SK-N-SH treated with all-trans-retinoic acid at 6 μM for 48 hours (cell line): ENCODE results near the gene ANK3.

ENCODE experiments used
- ATAC-seq: fragments of 200-7000 bp; cut with Tn5 transposase; 3 replicates; pipeline ENCODE4 v1.9.1; 2020; ENCODE audit warnings: mild to moderate bottlenecking, moderate library complexity
- ARNTL ChIP-seq: fragments of 450-650 bp; formaldehyde crosslinking; IDR thresholded peaks from 2 replicates; pipeline ENCODE4 v1.5.0; 2020; ENCODE audit warnings: low read depth, mild to moderate bottlenecking, moderate library complexity, borderline replicate concordance
- BACH2 ChIP-seq: fragments of 250-450 bp; sonication (Bioruptor Pico); IDR thresholded peaks from 2 replicates; pipeline ENCODE4 v1.9.0; 2021; ENCODE audit warnings: mild to moderate bottlenecking, borderline replicate concordance
- CSDC2 ChIP-seq: fragments of 250-450 bp; sonication (Bioruptor Pico); IDR thresholded peaks from 2 replicates; pipeline ENCODE4 v1.5.0; 2020; ENCODE audit warnings: mild to moderate bottlenecking, moderate library complexity
- ESRRG ChIP-seq: fragments of 250-450 bp; sonication (Bioruptor Pico); IDR thresholded peaks from 2 replicates; pipeline ENCODE4 v1.6.1; 2021; ENCODE audit warnings: mild to moderate bottlenecking
- GLIS3 ChIP-seq: fragments of 250-450 bp; sonication (Bioruptor Pico); IDR thresholded peaks from 2 replicates; pipeline ENCODE4 v1.5.0; 2020; ENCODE audit warnings: mild to moderate bottlenecking, moderate library complexity
- ISL1 ChIP-seq: fragments of 250-450 bp; sonication (Bioruptor Pico); IDR thresholded peaks from 2 replicates; pipeline ENCODE4 v2.1.2; 2022; ENCODE audit warnings: mild to moderate bottlenecking, moderate library complexity
- OSR1 ChIP-seq: fragments of 250-450 bp; sonication (Bioruptor Pico); IDR thresholded peaks from 2 replicates; pipeline ENCODE4 v1.8.0; 2022; ENCODE audit warnings: moderate library complexity, mild to moderate bottlenecking, inconsistent platforms
- PPARA ChIP-seq: fragments of 250-450 bp; sonication (Bioruptor Pico); IDR thresholded peaks from 2 replicates; pipeline ENCODE4 v1.5.0; 2020; ENCODE audit warnings: mild to moderate bottlenecking, borderline replicate concordance
- RARB ChIP-seq: fragments of 250-450 bp; sonication (Bioruptor Pico); IDR thresholded peaks from 2 replicates; pipeline ENCODE4 v1.8.0; 2021; ENCODE audit warnings: mild to moderate bottlenecking, moderate library complexity
- TCF4 ChIP-seq: fragments of 250-450 bp; sonication (Bioruptor Pico); IDR thresholded peaks from 2 replicates; pipeline ENCODE4 v1.8.0; 2021; ENCODE audit warnings: mild to moderate bottlenecking, moderate library complexity, borderline replicate concordance
- TOX ChIP-seq: fragments of 250-450 bp; sonication (Bioruptor Pico); IDR thresholded peaks from 2 replicates; pipeline ENCODE4 v1.8.0; 2021; ENCODE audit warnings: mild to moderate bottlenecking, moderate library complexity, borderline replicate concordance
- ZC3H10 ChIP-seq: fragments of 250-450 bp; sonication (Bioruptor Pico); IDR thresholded peaks from 2 replicates; pipeline ENCODE4 v1.5.1; 2021; ENCODE audit warnings: mild to moderate bottlenecking, moderate library complexity
- ZFP3 ChIP-seq: fragments of 250-450 bp; sonication (Bioruptor Pico); IDR thresholded peaks from 2 replicates; pipeline ENCODE4 v1.5.0; 2020; ENCODE audit warnings: mild to moderate bottlenecking, moderate library complexity
- ZFP30 ChIP-seq: fragments of 450-650 bp; formaldehyde crosslinking; IDR thresholded peaks from 2 replicates; pipeline ENCODE4 v1.5.0; 2022; ENCODE audit warnings: mild to moderate bottlenecking, moderate library complexity
- ZNF565 ChIP-seq: fragments of 450-650 bp; formaldehyde crosslinking; conservative IDR thresholded peaks from 2 replicates; pipeline ENCODE4 v1.5.0; 2020; ENCODE audit warnings: low read depth, mild to moderate bottlenecking, moderate library complexity
- ZNF70 ChIP-seq: fragments of 450-650 bp; formaldehyde crosslinking; IDR thresholded peaks from 2 replicates; pipeline ENCODE4 v1.5.0; 2020; ENCODE audit warnings: mild to moderate bottlenecking, moderate library complexity
- ZNF8 ChIP-seq: fragments of 450-650 bp; formaldehyde crosslinking; IDR thresholded peaks from 2 replicates; pipeline ENCODE4 v1.5.0; 2020; ENCODE audit warnings: mild to moderate bottlenecking, moderate library complexity
- TF ChIP-seq, protein P1 (sequence below): fragments of 250-450 bp; sonication (Bioruptor Pico); IDR thresholded peaks from 2 replicates; pipeline ENCODE4 v1.8.0; 2021; ENCODE audit warnings: low read depth, mild to moderate bottlenecking, moderate library complexity, borderline replicate concordance
- TF ChIP-seq, protein P2 (sequence below): fragments of 250-450 bp; sonication (Bioruptor Pico); IDR thresholded peaks from 2 replicates; pipeline ENCODE4 v1.8.0; 2020; ENCODE audit warnings: mild to moderate bottlenecking, moderate library complexity, borderline replicate concordance
- TF ChIP-seq, protein P3 (sequence below): fragments of 250-450 bp; sonication (Bioruptor Pico); IDR thresholded peaks from 2 replicates; pipeline ENCODE4 v1.5.1; 2021; ENCODE audit warnings: mild to moderate bottlenecking, moderate library complexity
- TF ChIP-seq, protein P4 (sequence below): fragments of 250-450 bp; sonication (Bioruptor Pico); IDR thresholded peaks from 2 replicates; pipeline ENCODE4 v1.5.0; 2020; ENCODE audit warnings: mild to moderate bottlenecking, moderate library complexity

The ANK3 gene

DNA sequence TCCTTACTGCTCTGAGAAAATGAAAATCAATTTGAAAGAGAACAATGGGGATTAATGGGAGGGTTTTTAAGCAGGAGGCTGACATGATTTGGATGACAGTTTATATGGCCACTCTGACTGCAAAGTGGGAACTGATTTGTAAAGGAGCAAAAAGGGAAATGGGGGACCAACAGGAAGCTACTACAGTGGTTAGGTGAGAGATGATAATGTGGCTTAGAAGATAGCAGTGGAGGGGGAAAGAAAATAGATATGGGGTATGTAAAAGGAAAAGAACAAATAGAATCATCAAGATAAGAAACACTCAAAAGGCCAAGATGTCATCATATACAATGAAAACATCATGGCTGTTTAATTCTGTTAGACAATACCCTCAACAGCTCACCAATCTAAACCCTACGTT is 177.5 kb downstream of the ANK3 start:
- TF ChIP-seq OSR1 (CRISPR knock-in tag) (no peak), ZNF565 (CRISPR knock-in tag) (no peak), ARNTL (CRISPR knock-in tag) (no peak), RARB (no peak), ZC3H10 (no peak), ISL1 (no peak), ZFP30 (CRISPR knock-in tag) (no peak), CSDC2 (CRISPR knock-in tag) (no peak), TCF4 (CRISPR knock-in tag) (no peak), GLIS3 (CRISPR knock-in tag) (no peak), ZNF8 (CRISPR knock-in tag) (no peak)
- TF ChIP-seq, protein P1, sequence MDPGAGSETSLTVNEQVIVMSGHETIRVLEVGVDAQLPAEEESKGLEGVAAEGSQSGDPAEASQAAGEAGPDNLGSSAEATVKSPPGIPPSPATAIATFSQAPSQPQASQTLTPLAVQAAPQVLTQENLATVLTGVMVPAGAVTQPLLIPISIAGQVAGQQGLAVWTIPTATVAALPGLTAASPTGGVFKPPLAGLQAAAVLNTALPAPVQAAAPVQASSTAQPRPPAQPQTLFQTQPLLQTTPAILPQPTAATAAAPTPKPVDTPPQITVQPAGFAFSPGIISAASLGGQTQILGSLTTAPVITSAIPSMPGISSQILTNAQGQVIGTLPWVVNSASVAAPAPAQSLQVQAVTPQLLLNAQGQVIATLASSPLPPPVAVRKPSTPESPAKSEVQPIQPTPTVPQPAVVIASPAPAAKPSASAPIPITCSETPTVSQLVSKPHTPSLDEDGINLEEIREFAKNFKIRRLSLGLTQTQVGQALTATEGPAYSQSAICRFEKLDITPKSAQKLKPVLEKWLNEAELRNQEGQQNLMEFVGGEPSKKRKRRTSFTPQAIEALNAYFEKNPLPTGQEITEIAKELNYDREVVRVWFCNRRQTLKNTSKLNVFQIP (CRISPR knock-in tag), result no peak
- TF ChIP-seq, protein P2, sequence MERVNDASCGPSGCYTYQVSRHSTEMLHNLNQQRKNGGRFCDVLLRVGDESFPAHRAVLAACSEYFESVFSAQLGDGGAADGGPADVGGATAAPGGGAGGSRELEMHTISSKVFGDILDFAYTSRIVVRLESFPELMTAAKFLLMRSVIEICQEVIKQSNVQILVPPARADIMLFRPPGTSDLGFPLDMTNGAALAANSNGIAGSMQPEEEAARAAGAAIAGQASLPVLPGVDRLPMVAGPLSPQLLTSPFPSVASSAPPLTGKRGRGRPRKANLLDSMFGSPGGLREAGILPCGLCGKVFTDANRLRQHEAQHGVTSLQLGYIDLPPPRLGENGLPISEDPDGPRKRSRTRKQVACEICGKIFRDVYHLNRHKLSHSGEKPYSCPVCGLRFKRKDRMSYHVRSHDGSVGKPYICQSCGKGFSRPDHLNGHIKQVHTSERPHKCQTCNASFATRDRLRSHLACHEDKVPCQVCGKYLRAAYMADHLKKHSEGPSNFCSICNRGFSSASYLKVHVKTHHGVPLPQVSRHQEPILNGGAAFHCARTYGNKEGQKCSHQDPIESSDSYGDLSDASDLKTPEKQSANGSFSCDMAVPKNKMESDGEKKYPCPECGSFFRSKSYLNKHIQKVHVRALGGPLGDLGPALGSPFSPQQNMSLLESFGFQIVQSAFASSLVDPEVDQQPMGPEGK (CRISPR knock-in tag), result no peak
- TF ChIP-seq, protein P3, sequence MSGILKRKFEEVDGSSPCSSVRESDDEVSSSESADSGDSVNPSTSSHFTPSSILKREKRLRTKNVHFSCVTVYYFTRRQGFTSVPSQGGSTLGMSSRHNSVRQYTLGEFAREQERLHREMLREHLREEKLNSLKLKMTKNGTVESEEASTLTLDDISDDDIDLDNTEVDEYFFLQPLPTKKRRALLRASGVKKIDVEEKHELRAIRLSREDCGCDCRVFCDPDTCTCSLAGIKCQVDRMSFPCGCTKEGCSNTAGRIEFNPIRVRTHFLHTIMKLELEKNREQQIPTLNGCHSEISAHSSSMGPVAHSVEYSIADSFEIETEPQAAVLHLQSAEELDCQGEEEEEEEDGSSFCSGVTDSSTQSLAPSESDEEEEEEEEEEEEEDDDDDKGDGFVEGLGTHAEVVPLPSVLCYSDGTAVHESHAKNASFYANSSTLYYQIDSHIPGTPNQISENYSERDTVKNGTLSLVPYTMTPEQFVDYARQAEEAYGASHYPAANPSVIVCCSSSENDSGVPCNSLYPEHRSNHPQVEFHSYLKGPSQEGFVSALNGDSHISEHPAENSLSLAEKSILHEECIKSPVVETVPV, result no peak
- no peak for ATAC-seq

DNA sequence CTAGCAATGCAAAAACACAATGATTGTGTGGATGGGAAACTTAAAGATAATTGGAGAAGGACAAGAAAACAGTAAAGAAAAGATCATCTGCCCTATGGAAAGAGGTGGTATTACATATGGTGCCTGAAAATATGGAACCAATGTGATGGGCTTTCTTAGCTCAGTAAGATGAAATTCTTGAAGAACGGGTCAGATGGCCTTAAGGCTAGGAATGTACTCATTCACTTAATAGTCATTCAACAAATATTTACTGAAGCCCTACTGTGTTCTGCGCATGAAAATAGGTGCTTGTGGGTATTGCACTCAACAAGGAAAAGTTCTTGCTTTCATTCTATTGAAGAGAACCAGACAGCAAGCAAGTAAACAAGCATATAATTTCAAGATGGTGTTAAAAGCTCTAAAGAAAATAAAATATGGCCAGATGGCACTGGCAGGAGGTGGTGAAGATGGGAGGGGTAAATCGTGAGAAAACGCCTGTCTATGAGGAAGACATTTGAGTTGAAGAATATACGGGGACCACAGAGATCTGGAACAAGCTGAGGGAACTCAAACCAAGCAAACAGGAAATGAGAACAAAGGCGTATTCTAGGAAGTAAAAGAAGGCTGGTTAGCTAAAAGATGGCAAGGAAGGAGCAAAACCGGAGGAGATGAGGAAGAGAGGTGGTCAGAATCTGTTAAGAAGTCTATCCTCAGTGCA is 179.7 kb downstream of the ANK3 start:
- TF ChIP-seq, protein P4, sequence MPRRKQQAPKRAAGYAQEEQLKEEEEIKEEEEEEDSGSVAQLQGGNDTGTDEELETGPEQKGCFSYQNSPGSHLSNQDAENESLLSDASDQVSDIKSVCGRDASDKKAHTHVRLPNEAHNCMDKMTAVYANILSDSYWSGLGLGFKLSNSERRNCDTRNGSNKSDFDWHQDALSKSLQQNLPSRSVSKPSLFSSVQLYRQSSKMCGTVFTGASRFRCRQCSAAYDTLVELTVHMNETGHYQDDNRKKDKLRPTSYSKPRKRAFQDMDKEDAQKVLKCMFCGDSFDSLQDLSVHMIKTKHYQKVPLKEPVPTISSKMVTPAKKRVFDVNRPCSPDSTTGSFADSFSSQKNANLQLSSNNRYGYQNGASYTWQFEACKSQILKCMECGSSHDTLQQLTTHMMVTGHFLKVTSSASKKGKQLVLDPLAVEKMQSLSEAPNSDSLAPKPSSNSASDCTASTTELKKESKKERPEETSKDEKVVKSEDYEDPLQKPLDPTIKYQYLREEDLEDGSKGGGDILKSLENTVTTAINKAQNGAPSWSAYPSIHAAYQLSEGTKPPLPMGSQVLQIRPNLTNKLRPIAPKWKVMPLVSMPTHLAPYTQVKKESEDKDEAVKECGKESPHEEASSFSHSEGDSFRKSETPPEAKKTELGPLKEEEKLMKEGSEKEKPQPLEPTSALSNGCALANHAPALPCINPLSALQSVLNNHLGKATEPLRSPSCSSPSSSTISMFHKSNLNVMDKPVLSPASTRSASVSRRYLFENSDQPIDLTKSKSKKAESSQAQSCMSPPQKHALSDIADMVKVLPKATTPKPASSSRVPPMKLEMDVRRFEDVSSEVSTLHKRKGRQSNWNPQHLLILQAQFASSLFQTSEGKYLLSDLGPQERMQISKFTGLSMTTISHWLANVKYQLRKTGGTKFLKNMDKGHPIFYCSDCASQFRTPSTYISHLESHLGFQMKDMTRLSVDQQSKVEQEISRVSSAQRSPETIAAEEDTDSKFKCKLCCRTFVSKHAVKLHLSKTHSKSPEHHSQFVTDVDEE, result no peak
- no peak for TF ChIP-seq TCF4 (CRISPR knock-in tag)
- no peak for TF ChIP-seq OSR1 (CRISPR knock-in tag)
- no peak for TF ChIP-seq ZNF70
- TF ChIP-seq BACH2 (CRISPR knock-in tag), result no peak
- no peak for TF ChIP-seq GLIS3 (CRISPR knock-in tag)
- no peak for TF ChIP-seq ESRRG (CRISPR knock-in tag)
- no peak for TF ChIP-seq TOX (CRISPR knock-in tag)
- TF ChIP-seq, protein P2 (CRISPR knock-in tag), result no peak
- ATAC-seq, result no peak

DNA sequence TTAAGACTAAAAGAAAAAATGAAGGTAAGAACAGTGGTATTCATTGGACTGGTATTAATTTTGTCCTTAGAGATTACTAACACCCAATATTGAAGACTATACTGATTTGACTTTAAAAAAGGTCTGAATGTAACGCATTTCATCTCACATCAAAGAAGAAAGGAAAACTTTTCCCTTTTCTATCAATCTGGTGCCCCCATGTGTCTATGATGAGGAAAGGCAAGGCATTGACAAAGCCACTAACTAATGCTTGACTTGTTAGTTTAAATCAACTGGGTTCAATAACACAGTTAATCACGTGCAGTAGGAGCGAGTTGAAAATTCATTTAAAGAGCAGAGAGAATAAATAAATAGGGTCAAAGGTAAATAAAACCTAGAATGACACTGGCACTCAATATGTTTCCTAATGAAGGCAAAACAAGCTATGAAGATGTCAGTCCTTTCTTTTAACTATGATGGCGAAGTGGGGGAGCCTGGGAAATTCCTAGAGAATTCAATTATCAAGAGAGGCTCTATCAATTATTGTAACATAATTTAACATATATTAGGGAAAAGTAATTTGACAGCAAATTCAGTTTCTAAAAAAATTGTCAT is 180.9 kb downstream of the ANK3 start:
- peak; percentile 68; the same call in 2 of the 3 replicates for ATAC-seq
- TF ChIP-seq ZNF70, result no peak
- no peak for TF ChIP-seq TCF4 (CRISPR knock-in tag)
- TF ChIP-seq, protein P4, result no peak
- no peak for TF ChIP-seq ZNF8 (CRISPR knock-in tag)
- no peak for TF ChIP-seq ZNF565 (CRISPR knock-in tag)
- TF ChIP-seq, protein P2 (CRISPR knock-in tag), result no peak
- no peak for TF ChIP-seq RARB
- TF ChIP-seq GLIS3 (CRISPR knock-in tag), result no peak
- TF ChIP-seq ZFP3 (CRISPR knock-in tag), result no peak
- no peak for TF ChIP-seq PPARA (CRISPR knock-in tag)
